Gastroesophageal sphincter (tissue), 4 donors: ENCODE measurements around the gene MYLK3. TPM values are rescaled to one million over a fixed set of nuclear protein-coding genes. Genes with fewer than 3 reads are reported as not detected.

ENCODE experiments used
- ATAC-seq: fragments of 150-250 bp; one replicate; pipeline ENCODE4 v1.9.1; 2016; ENCODE audit warnings: mild to moderate bottlenecking, moderate library complexity
- H3K27ac ChIP-seq, 4 donors: fragments of 200-600 bp; sonication (generic) in 3 of 4; 1 replicate in 3 of 4; 2 replicates in 1 of 4; pipeline ENCODE4 v1.5.1; 2016 to 2019
- H3K27me3 ChIP-seq: fragments of 200-600 bp; sonication (generic); one replicate; pipeline ENCODE4 v1.5.1; 2019
- H3K36me3 ChIP-seq, 2 donors: fragments of 200-600 bp; sonication (generic); one replicate each; pipeline ENCODE4 v1.5.1; 2019; ENCODE audit warnings: control low read depth in 1 of 2
- H3K4me1 ChIP-seq, 3 donors: fragments of 200-600 bp; sonication (generic); 1 replicate in 2 of 3; 2 replicates in 1 of 3; pipeline ENCODE4 v1.5.1; 2016 to 2019; ENCODE audit warnings: control low read depth in 2 of 3
- H3K4me3 ChIP-seq, 2 donors: fragments of 200-600 bp; sonication (generic); one replicate each; pipeline ENCODE4 v1.5.1; 2019; ENCODE audit warnings: mild to moderate bottlenecking in 1 of 2, moderate library complexity in 1 of 2
- H3K9me3 ChIP-seq, 3 donors: fragments of 200-600 bp; sonication (generic); one replicate each; pipeline ENCODE4 v1.5.1; 2017 to 2019; ENCODE audit warnings: control low read depth in 2 of 3
- EP300 ChIP-seq: sonication (generic); formaldehyde crosslinking; IDR thresholded peaks from one replicate; pipeline ENCODE4 v1.6.1; 2017; ENCODE audit warnings: antibody characterized with exemption, mild to moderate bottlenecking
- POLR2A ChIP-seq, 2 donors: fragments of 450-650 bp; IDR thresholded peaks; one replicate each; pipeline ENCODE4 v1.6.1; 2017; ENCODE audit warnings: antibody characterized with exemption in 2 of 2, mild to moderate bottlenecking in 2 of 2, moderate library complexity in 1 of 2
- POLR2AphosphoS5 ChIP-seq: sonication (generic); formaldehyde crosslinking; IDR thresholded peaks from one replicate; pipeline ENCODE4 v1.6.1; 2017; ENCODE audit warnings: antibody characterized with exemption
- WGBS, 2 donors: methylation state at CpG; one replicate each; pipeline ENCODE4 v1.1.5; 2018; ENCODE audit warnings: low coverage in 1 of 2; 5-methylcytosine and 5-hydroxymethylcytosine counted together
- total RNA-seq, 4 donors: library from RNA; depleted of rRNA; stranded (reverse); fragments of >200 nt; gene quantifications; one replicate each; pipeline ENCODE4 v1.1.0, GENCODE V29; 2016
- TF ChIP-seq, protein P1 (sequence below), 4 experiments: fragments of 200-600 bp in 2 of 4; fragments of 450-650 bp in 2 of 4; sonication (generic) in 1 of 4; IDR thresholded peaks; one replicate each; pipeline ENCODE4 v1.5.1; 2017 to 2019; ENCODE audit warnings: antibody characterized with exemption in 4 of 4, mild to moderate bottlenecking in 2 of 4, moderate library complexity in 2 of 4

MYLK3 gene
- total RNA-seq, result 1 to 10 TPM in 1 of 4 donors, under 1 TPM in 3; 0.31 to 2.2 (median 0.54) TPM

DNA sequence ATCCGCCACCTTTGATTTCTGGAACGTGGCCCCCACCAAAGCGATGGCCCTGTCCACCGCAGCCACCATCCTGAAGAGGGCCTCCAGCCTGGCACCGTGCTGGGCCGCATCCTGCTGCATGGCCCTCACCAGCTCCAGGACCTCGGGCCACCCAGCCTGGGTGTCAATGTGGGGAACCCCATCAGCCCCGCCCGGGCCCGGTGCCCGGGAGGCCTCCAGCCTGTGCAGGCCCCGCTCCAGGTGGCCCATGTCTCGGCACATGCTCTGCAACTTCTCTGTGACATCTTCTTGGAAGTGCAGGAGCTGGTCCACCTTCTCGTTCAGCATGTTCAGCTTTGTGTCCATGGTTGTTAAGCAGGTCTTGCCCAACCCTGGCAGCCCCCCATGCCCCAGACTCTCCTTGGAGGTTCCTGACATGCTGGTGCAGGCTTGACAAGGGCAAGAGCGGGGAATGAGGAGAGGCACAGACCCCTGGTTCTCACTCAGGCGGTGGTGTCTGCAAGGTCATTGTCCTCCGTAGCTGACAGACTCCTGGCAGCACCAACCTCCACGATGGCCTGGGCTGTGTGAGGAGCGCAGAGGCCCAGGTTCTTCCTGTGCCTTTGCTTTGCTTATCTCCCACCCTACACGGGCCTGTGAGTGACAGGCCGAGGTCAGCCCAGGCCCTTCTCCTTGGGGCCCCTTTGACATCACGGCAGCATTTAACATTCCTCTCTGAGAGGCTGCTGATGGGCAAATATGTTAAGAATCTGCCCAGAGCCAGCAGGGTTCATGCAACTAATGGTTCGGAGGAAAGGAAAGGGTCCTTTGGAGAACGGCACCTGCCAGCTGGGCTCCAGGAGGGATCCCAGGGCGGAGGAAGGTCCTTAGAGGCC, at the start of gene MYLK3:
Gene MYLK3, minus strand, starts transcription at position 568 of the 875 bp plus-strand sequence. Its CDS starts 151 bp downstream, at position 417.
- H3K27ac ChIP-seq, result no peak within 1 kb of the TSS
- peaks cover 0 to 8% (median 0%) of the 10 kb centered on the region in 3 donors for H3K4me1 ChIP-seq
- TF ChIP-seq EP300 (no peak), POLR2AphosphoS5 (no peak), POLR2A (IDR thresholded peaks at IDR 0.05) (no peak)
- TF ChIP-seq, protein P1, sequence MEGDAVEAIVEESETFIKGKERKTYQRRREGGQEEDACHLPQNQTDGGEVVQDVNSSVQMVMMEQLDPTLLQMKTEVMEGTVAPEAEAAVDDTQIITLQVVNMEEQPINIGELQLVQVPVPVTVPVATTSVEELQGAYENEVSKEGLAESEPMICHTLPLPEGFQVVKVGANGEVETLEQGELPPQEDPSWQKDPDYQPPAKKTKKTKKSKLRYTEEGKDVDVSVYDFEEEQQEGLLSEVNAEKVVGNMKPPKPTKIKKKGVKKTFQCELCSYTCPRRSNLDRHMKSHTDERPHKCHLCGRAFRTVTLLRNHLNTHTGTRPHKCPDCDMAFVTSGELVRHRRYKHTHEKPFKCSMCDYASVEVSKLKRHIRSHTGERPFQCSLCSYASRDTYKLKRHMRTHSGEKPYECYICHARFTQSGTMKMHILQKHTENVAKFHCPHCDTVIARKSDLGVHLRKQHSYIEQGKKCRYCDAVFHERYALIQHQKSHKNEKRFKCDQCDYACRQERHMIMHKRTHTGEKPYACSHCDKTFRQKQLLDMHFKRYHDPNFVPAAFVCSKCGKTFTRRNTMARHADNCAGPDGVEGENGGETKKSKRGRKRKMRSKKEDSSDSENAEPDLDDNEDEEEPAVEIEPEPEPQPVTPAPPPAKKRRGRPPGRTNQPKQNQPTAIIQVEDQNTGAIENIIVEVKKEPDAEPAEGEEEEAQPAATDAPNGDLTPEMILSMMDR (IDR thresholded peaks at IDR 0.05), result no peak
- no peak within 1 kb of the TSS for H3K4me3 ChIP-seq
- ATAC-seq, result no peak
- no peaks in the 10 kb centered on the region for H3K9me3 ChIP-seq
- WGBS, 2 donors, result 72 to 90% methylated on average over 2 to 7 of the region's 25 CpGs
- H3K36me3 ChIP-seq, result no peaks in the 10 kb centered on the region
- peaks cover 3% of the 10 kb centered on the region for H3K27me3 ChIP-seq

DNA sequence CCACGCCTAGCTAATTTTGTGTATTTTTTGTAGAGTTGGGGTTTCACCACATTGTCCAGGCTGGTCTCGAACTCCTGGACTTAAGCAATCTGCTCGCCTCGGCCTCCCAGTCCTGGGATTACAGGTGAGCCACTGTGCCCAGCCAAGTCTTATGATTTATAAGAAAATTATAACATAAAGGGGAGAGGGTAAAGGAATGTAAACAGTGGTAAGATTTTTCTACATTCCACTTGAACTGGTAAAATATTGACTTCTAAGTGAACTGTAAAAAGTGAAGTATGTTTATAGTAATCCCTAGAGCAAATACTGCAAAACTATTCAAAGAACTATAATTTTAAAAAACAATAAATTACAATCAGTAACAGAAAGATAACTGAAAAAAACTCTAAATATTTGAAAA, 49.4 kb upstream of the MYLK3 start:
- H3K36me3 ChIP-seq, result peaks cover 0 to 4% of the 10 kb centered on the region in 2 donors
- H3K4me3 ChIP-seq, result no peak overlapping the region
- WGBS, 2 donors, result 87 to 100% methylated on average over 1 to 3 of the region's 4 CpGs
- H3K9me3 ChIP-seq, result peaks cover 0 to 26% (median 0%) of the 10 kb centered on the region in 3 donors
- no peak overlapping the region for H3K27ac ChIP-seq
- no peak for ATAC-seq
- TF ChIP-seq, protein P1 (IDR thresholded peaks at IDR 0.05), result no peak
- TF ChIP-seq POLR2A (IDR thresholded peaks at IDR 0.05), result no peak
- no peak for TF ChIP-seq POLR2AphosphoS5
- no peak for TF ChIP-seq EP300
- no peaks in the 10 kb centered on the region for H3K27me3 ChIP-seq
- no peaks in the 10 kb centered on the region for H3K4me1 ChIP-seq

DNA sequence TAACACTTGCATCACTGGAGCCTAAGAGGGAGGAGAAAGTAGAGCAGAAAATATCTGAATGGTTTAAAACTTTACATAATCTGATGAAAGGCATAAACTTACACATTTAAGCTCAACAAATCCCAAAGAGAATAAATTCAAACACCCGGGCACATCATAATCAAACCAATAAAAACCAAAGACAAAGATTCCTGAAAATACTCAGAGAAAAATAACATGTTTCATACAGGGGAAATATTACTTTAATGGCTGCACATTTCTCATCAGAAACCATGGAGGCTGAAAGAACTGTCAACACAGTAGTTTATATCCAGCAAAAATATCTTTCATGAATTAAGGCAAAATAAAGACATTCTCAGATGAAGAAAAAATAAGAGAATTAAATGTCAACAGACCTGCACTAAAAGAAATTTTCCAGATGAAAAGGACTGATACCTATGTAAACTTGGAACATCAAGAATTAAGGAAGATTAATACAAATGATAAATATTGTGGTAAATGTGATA, 48.7 kb upstream of the MYLK3 start:
- peaks cover 0 to 4% of the 10 kb centered on the region in 2 donors for H3K36me3 ChIP-seq
- 90 to 95% methylated on average over 1 of the region's 1 CpG for WGBS, 2 donors
- TF ChIP-seq, protein P1 (IDR thresholded peaks at IDR 0.05), result no peak
- no peak for TF ChIP-seq POLR2AphosphoS5
- no peak for TF ChIP-seq POLR2A (IDR thresholded peaks at IDR 0.05)
- no peak for TF ChIP-seq EP300

DNA sequence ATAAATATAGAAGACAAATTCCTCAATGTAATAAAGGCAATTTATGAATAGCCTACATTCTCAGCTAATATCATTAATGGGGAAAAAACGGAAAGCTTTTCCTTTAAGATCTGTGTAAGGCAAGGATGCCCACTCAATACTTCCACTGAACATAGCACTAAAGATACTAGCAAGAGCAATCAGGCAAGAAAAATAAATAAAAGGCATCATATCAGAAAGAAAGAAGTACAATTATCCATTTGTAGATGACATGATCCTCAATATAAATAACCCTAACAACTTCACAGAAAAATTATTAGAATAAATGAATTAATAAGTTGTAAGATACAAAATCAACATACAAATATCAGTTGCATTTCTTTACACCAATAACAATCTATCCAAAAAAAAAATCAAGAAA, 45.7 kb upstream of the MYLK3 start:
- H3K4me1 ChIP-seq, result peaks cover 0 to 9% (median 0%) of the 10 kb centered on the region in 3 donors
- H3K27me3 ChIP-seq, result no peaks in the 10 kb centered on the region
- H3K9me3 ChIP-seq, result peaks cover 0 to 26% (median 0%) of the 10 kb centered on the region in 3 donors
- TF ChIP-seq POLR2AphosphoS5 (no peak), POLR2A (IDR thresholded peaks at IDR 0.05) (no peak)
- TF ChIP-seq, protein P1 (IDR thresholded peaks at IDR 0.05), result no peak
- H3K27ac ChIP-seq, result no peak overlapping the region
- peaks cover 0 to 4% of the 10 kb centered on the region in 2 donors for H3K36me3 ChIP-seq
- ATAC-seq, result no peak
- WGBS, 2 donors, result 100% methylated on average over 1 of the region's 1 CpG
- H3K4me3 ChIP-seq, result no peak overlapping the region

More for the DNA sequence above, 48.7 kb upstream of the MYLK3 start:
- Histone ChIP-seq H3K4me1 (no peaks in the 10 kb centered on the region), H3K4me3 (no peak overlapping the region), H3K27ac (no peak overlapping the region), H3K27me3 (no peaks in the 10 kb centered on the region), H3K9me3 (peaks cover 0 to 26% (median 0%) of the 10 kb centered on the region in 3 donors)
- no peak for ATAC-seq
